ENCODE data around the gene HES2.
"Not testable (repeated sequence)": the region's sequence is repeated elsewhere in the genome, so short reads cannot be mapped to it uniquely, and the experiment has no call there.

The HES2 gene

GRCh38 chr1:6414443-6414844 lies 5.3 kb downstream of the HES2 start:
- H3K27me3 ChIP-seq (ENCODE audit: control insufficient read depth in 1 of 2, insufficient read depth in 2 of 2, low read length in 2 of 2): peaks cover 42 to 44% of the 10 kb centered on the region in 2 donors
- peaks cover 9% of the 10 kb centered on the region for H3K4me1 ChIP-seq (ENCODE audit: control insufficient read depth, insufficient read depth, low read length)
- no peak overlapping the region for H3K27ac ChIP-seq (ENCODE audit: low read length)
- no peak overlapping the region for H3K4me3 ChIP-seq (ENCODE audit: low read length in 2 of 2)
- H3K36me3 ChIP-seq (ENCODE audit: control insufficient read depth in 2 of 2, insufficient read depth in 2 of 2, low read length in 2 of 2): no peaks in the 10 kb centered on the region
- no peaks in the 10 kb centered on the region for H3K9me3 ChIP-seq (ENCODE audit: control insufficient read depth in 2 of 2, low read length in 2 of 2)
- no peak overlapping the region for H3K9ac ChIP-seq (ENCODE audit: low read length in 2 of 2)

- Histone ChIP-seq H3K9me3 (ENCODE audit: control insufficient read depth in 2 of 2, low read length in 2 of 2) (no peaks in the 10 kb centered on the region), H3K27me3 (ENCODE audit: control insufficient read depth in 1 of 2, insufficient read depth in 2 of 2, low read length in 2 of 2) (peaks cover 29 to 34% of the 10 kb centered on the region in 2 donors), H3K27ac (ENCODE audit: low read length) (no peak overlapping the region)
Observed at GRCh38 chr1:6412896-6413295, 6.8 kb downstream of the HES2 start.

GRCh38 chr1:6410248-6410893 lies 9.3 kb downstream of the HES2 start:
- Histone ChIP-seq H3K9me3 (ENCODE audit: control insufficient read depth in 2 of 2, low read length in 2 of 2) (no peaks in the 10 kb centered on the region), H3K4me3 (ENCODE audit: low read length in 2 of 2) (no peak overlapping the region), H3K4me1 (ENCODE audit: control insufficient read depth, insufficient read depth, low read length) (no peaks in the 10 kb centered on the region), H3K27me3 (ENCODE audit: control insufficient read depth in 1 of 2, insufficient read depth in 2 of 2, low read length in 2 of 2) (peaks cover 13 to 18% of the 10 kb centered on the region in 2 donors), H3K36me3 (ENCODE audit: control insufficient read depth in 2 of 2, insufficient read depth in 2 of 2, low read length in 2 of 2) (no peaks in the 10 kb centered on the region), H3K9ac (ENCODE audit: low read length in 2 of 2) (no peak overlapping the region), H3K27ac (ENCODE audit: low read length) (no peak overlapping the region)

More at GRCh38 chr1:6412896-6413295, 6.8 kb downstream of the HES2 start:
- no peaks in the 10 kb centered on the region for H3K4me1 ChIP-seq (ENCODE audit: control insufficient read depth, insufficient read depth, low read length)
- no peaks in the 10 kb centered on the region for H3K36me3 ChIP-seq (ENCODE audit: control insufficient read depth in 2 of 2, insufficient read depth in 2 of 2, low read length in 2 of 2)
- H3K9ac ChIP-seq (ENCODE audit: low read length in 2 of 2): no peak overlapping the region
- H3K4me3 ChIP-seq (ENCODE audit: low read length in 2 of 2): no peak overlapping the region

- H3K27me3 ChIP-seq (ENCODE audit: control insufficient read depth in 1 of 2, insufficient read depth in 2 of 2, low read length in 2 of 2): peaks cover 9 to 13% of the 10 kb centered on the region in 2 donors
- no peak overlapping the region for H3K4me3 ChIP-seq (ENCODE audit: low read length in 2 of 2)
- H3K9ac ChIP-seq (ENCODE audit: low read length in 2 of 2): no peak overlapping the region
- H3K4me1 ChIP-seq (ENCODE audit: control insufficient read depth, insufficient read depth, low read length): no peaks in the 10 kb centered on the region
- H3K36me3 ChIP-seq (ENCODE audit: control insufficient read depth in 2 of 2, insufficient read depth in 2 of 2, low read length in 2 of 2): no peaks in the 10 kb centered on the region
- no peak overlapping the region for H3K27ac ChIP-seq (ENCODE audit: low read length)
- no peaks in the 10 kb centered on the region for H3K9me3 ChIP-seq (ENCODE audit: control insufficient read depth in 2 of 2, low read length in 2 of 2)
Observed at GRCh38 chr1:6409733-6410132, 10.0 kb downstream of the HES2 start.

GRCh38 chr1:6409053-6409452 lies 10.7 kb downstream of the HES2 start:
- no peaks in the 10 kb centered on the region for H3K4me1 ChIP-seq (ENCODE audit: control insufficient read depth, insufficient read depth, low read length)
- no peak overlapping the region for H3K4me3 ChIP-seq (ENCODE audit: low read length in 2 of 2)
- H3K27me3 ChIP-seq (ENCODE audit: control insufficient read depth in 1 of 2, insufficient read depth in 2 of 2, low read length in 2 of 2): peaks cover 4 to 7% of the 10 kb centered on the region in 2 donors
- no peak overlapping the region for H3K9ac ChIP-seq (ENCODE audit: low read length in 2 of 2)
- no peak overlapping the region for H3K27ac ChIP-seq (ENCODE audit: low read length)
- H3K9me3 ChIP-seq (ENCODE audit: control insufficient read depth in 2 of 2, low read length in 2 of 2): no peaks in the 10 kb centered on the region
- H3K36me3 ChIP-seq (ENCODE audit: control insufficient read depth in 2 of 2, insufficient read depth in 2 of 2, low read length in 2 of 2): no peaks in the 10 kb centered on the region

GRCh38 chr1:6408023-6408422 lies 11.7 kb downstream of the HES2 start:
- H3K4me1 ChIP-seq (ENCODE audit: control insufficient read depth, insufficient read depth, low read length): no peaks in the 10 kb centered on the region
- no peak overlapping the region for H3K9ac ChIP-seq (ENCODE audit: low read length in 2 of 2)
- H3K4me3 ChIP-seq (ENCODE audit: low read length in 2 of 2): no peak overlapping the region
- no peak overlapping the region for H3K27ac ChIP-seq (ENCODE audit: low read length)
- no peaks in the 10 kb centered on the region for H3K36me3 ChIP-seq (ENCODE audit: control insufficient read depth in 2 of 2, insufficient read depth in 2 of 2, low read length in 2 of 2)
- peaks cover 4 to 7% of the 10 kb centered on the region in 2 donors for H3K27me3 ChIP-seq (ENCODE audit: control insufficient read depth in 1 of 2, insufficient read depth in 2 of 2, low read length in 2 of 2)
- no peaks in the 10 kb centered on the region for H3K9me3 ChIP-seq (ENCODE audit: control insufficient read depth in 2 of 2, low read length in 2 of 2)

GRCh38 chr1:6401673-6402072 lies 18.0 kb downstream of the HES2 start:
- Histone ChIP-seq H3K9me3 (ENCODE audit: control insufficient read depth in 2 of 2, low read length in 2 of 2) (no peaks in the 10 kb centered on the region), H3K4me1 (ENCODE audit: control insufficient read depth, insufficient read depth, low read length) (no peaks in the 10 kb centered on the region), H3K4me3 (ENCODE audit: low read length in 2 of 2) (no peak overlapping the region), H3K9ac (ENCODE audit: low read length in 2 of 2) (no peak overlapping the region), H3K27me3 (ENCODE audit: control insufficient read depth in 1 of 2, insufficient read depth in 2 of 2, low read length in 2 of 2) (peaks cover 0 to 2% of the 10 kb centered on the region in 2 donors), H3K27ac (ENCODE audit: low read length) (no peak overlapping the region), H3K36me3 (ENCODE audit: control insufficient read depth in 2 of 2, insufficient read depth in 2 of 2, low read length in 2 of 2) (no peaks in the 10 kb centered on the region)

- Histone ChIP-seq H3K9ac (ENCODE audit: low read length in 2 of 2) (no peak overlapping the region), H3K27me3 (ENCODE audit: control insufficient read depth in 1 of 2, insufficient read depth in 2 of 2, low read length in 2 of 2) (no peaks in the 10 kb centered on the region), H3K4me3 (ENCODE audit: low read length in 2 of 2) (no peak overlapping the region), H3K4me1 (ENCODE audit: control insufficient read depth, insufficient read depth, low read length) (peaks cover 1% of the 10 kb centered on the region), H3K36me3 (ENCODE audit: control insufficient read depth in 2 of 2, insufficient read depth in 2 of 2, low read length in 2 of 2) (no peaks in the 10 kb centered on the region), H3K9me3 (ENCODE audit: control insufficient read depth in 2 of 2, low read length in 2 of 2) (no peaks in the 10 kb centered on the region), H3K27ac (ENCODE audit: low read length) (no peak overlapping the region)
Observed at GRCh38 chr1:6399294-6399693, 20.4 kb downstream of the HES2 start.

- H3K27me3 ChIP-seq (ENCODE audit: control insufficient read depth in 1 of 2, insufficient read depth in 2 of 2, low read length in 2 of 2): no peaks in the 10 kb centered on the region
- peaks cover 5% of the 10 kb centered on the region for H3K4me1 ChIP-seq (ENCODE audit: control insufficient read depth, insufficient read depth, low read length)
- no peaks in the 10 kb centered on the region for H3K36me3 ChIP-seq (ENCODE audit: control insufficient read depth in 2 of 2, insufficient read depth in 2 of 2, low read length in 2 of 2)
- H3K27ac ChIP-seq (ENCODE audit: low read length): no peak overlapping the region
- H3K9ac ChIP-seq (ENCODE audit: low read length in 2 of 2): no peak overlapping the region
- H3K4me3 ChIP-seq (ENCODE audit: low read length in 2 of 2): no peak overlapping the region
- no peaks in the 10 kb centered on the region for H3K9me3 ChIP-seq (ENCODE audit: control insufficient read depth in 2 of 2, low read length in 2 of 2)
Observed at GRCh38 chr1:6397844-6398441, 21.8 kb downstream of the HES2 start.

GRCh38 chr1:6396998-6397397 lies 22.7 kb downstream of the HES2 start:
- H3K27ac ChIP-seq (ENCODE audit: low read length): no peak overlapping the region
- peaks cover 15% of the 10 kb centered on the region for H3K4me1 ChIP-seq (ENCODE audit: control insufficient read depth, insufficient read depth, low read length)
- no peak overlapping the region for H3K9ac ChIP-seq (ENCODE audit: low read length in 2 of 2)
- H3K36me3 ChIP-seq (ENCODE audit: control insufficient read depth in 2 of 2, insufficient read depth in 2 of 2, low read length in 2 of 2): no peaks in the 10 kb centered on the region
- no peaks in the 10 kb centered on the region for H3K27me3 ChIP-seq (ENCODE audit: control insufficient read depth in 1 of 2, insufficient read depth in 2 of 2, low read length in 2 of 2)
- no peaks in the 10 kb centered on the region for H3K9me3 ChIP-seq (ENCODE audit: control insufficient read depth in 2 of 2, low read length in 2 of 2)
- no peak overlapping the region for H3K4me3 ChIP-seq (ENCODE audit: low read length in 2 of 2)

GRCh38 chr1:6395781-6396244 lies 23.9 kb downstream of the HES2 start:
- H3K4me3 ChIP-seq (ENCODE audit: low read length in 2 of 2); H3K27ac ChIP-seq (ENCODE audit: low read length); H3K9me3 ChIP-seq (ENCODE audit: control insufficient read depth in 2 of 2, low read length in 2 of 2); H3K9ac ChIP-seq (ENCODE audit: low read length in 2 of 2); H3K36me3 ChIP-seq (ENCODE audit: control insufficient read depth in 2 of 2, insufficient read depth in 2 of 2, low read length in 2 of 2); H3K27me3 ChIP-seq (ENCODE audit: control insufficient read depth in 1 of 2, insufficient read depth in 2 of 2, low read length in 2 of 2): not testable (repeated sequence)
- H3K4me1 ChIP-seq (ENCODE audit: control insufficient read depth, insufficient read depth, low read length): peaks cover 16% of the 10 kb centered on the region
